Hepatocyte (in vitro differentiated cells): Measurements from ENCODE around the gene MYH7. TPM values are rescaled to one million over a fixed set of nuclear protein-coding genes. Genes with fewer than 3 reads are reported as not detected.

Experiments used
- DNase-seq: peaks from one replicate; pipeline ENCODE4 v3.0.0-alpha.2; 2016; ENCODE audit warnings: low spot score
- H2AFZ ChIP-seq: fragments of 200-600 bp; sonication (generic); 2 replicates; pipeline ENCODE4 v1.6.0; 2016; ENCODE audit warnings: antibody characterized with exemption, mild to moderate bottlenecking
- H3K27ac ChIP-seq: fragments of 200-600 bp; sonication (generic); 2 replicates; pipeline ENCODE4 v1.5.1; 2016; ENCODE audit warnings: mild to moderate bottlenecking
- H3K27me3 ChIP-seq: fragments of 200-600 bp; sonication (generic); 2 replicates; pipeline ENCODE4 v1.6.1; 2016
- H3K36me3 ChIP-seq: fragments of 200-600 bp; sonication (generic); replicated peaks from 2 replicates; pipeline ENCODE4 v1.5.1; 2016; ENCODE audit warnings: low read depth; ENCODE audit not compliant: insufficient read depth
- H3K4me1 ChIP-seq: fragments of 200-600 bp; sonication (generic); 2 replicates; pipeline ENCODE4 v1.5.1; 2016; ENCODE audit warnings: mild to moderate bottlenecking, moderate library complexity; ENCODE audit not compliant: insufficient read depth
- H3K4me2 ChIP-seq: fragments of 200-600 bp; sonication (generic); 2 replicates; pipeline ENCODE4 v1.6.0; 2016
- H3K4me3 ChIP-seq: fragments of 200-600 bp; sonication (generic); 2 replicates; pipeline ENCODE4 v1.5.1; 2016; ENCODE audit warnings: mild to moderate bottlenecking
- H3K79me2 ChIP-seq: fragments of 200-600 bp; sonication (generic); 2 replicates; pipeline ENCODE4 v1.6.0; 2017; ENCODE audit warnings: mild to moderate bottlenecking
- H3K9me2 ChIP-seq: fragments of 200-600 bp; sonication (generic); replicated peaks from 2 replicates; pipeline ENCODE4 v1.6.0; 2017; ENCODE audit warnings: mild to moderate bottlenecking; ENCODE audit not compliant: insufficient read depth
- H3K9me3 ChIP-seq: fragments of 200-600 bp; sonication (generic); 2 replicates; pipeline ENCODE4 v1.5.1; 2016; ENCODE audit warnings: low read depth, mild to moderate bottlenecking
- H4K20me1 ChIP-seq: fragments of 200-600 bp; sonication (generic); 2 replicates; pipeline ENCODE4 v1.6.0; 2016; ENCODE audit warnings: mild to moderate bottlenecking; ENCODE audit not compliant: insufficient read depth, poor library complexity, severe bottlenecking
- EZH2 ChIP-seq: fragments of 200-600 bp; sonication (generic); IDR thresholded peaks from 2 replicates; pipeline ENCODE4 v1.6.1; 2016; ENCODE audit warnings: antibody characterized with exemption, mild to moderate bottlenecking, borderline replicate concordance
- EZH2phosphoT487 ChIP-seq: fragments of 200-600 bp; sonication (generic); IDR thresholded peaks from one replicate; pipeline ENCODE4 v1.6.1; 2018; ENCODE audit warnings: antibody characterized with exemption, mild to moderate bottlenecking, low read depth, moderate library complexity; ENCODE audit not compliant: unreplicated experiment, severe bottlenecking
- WGBS: methylation state at CpG from one replicate; pipeline ENCODE4 v1.1.6; 2016; ENCODE audit warnings: low lambda C conversion rate; ENCODE audit errors: missing lambda C conversion rate; 5-methylcytosine and 5-hydroxymethylcytosine counted together
- polyA plus RNA-seq: library from polyadenylated mRNA; unstranded; fragments of >200 nt; fragmentation: Nextera tagmentation; extraction: Ambion mirVana; gene quantifications from 2 replicates; pipeline ENCODE4 v1.2.1, GENCODE V29; 2016
- total RNA-seq: library from RNA; depleted of rRNA; stranded (reverse); fragments of >200 nt; gene quantifications from 2 replicates; pipeline ENCODE4 v1.2.3, GENCODE V29; 2014
- TF ChIP-seq, protein P1 (sequence below): fragments of 200-600 bp; sonication (generic); IDR thresholded peaks from 2 replicates; pipeline ENCODE4 v1.5.1; 2016; ENCODE audit warnings: antibody characterized with exemption, mild to moderate bottlenecking; ENCODE audit not compliant: poor library complexity

MYH7 gene
- total and polyA plus RNA-seq, 2 experiments from 2014 or later, result not detected

DNA sequence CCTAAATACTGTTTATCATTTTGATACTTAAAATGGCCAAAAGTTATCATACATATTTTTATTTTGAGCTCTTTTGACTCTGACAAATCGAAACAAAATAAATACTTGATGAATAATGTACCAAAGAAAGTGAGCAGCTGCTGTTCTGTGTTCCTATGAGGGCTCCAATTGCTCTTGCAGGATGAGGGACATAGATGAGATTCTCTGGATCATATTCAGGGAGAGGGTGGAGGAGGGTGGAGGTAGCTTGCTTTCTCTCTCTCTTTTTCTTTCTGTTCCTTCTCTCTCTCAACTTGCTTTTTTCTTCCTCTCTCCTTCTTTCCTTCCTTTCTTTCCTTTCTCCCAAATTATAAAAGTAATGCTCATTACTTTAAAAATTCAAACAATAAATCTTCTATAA, 8.9 kb upstream of the MYH7 start:
- no peak for DNase-seq
- Histone ChIP-seq H3K4me2 (no peak overlapping the region), H3K27ac (no peak overlapping the region), H4K20me1 (no peaks in the 10 kb centered on the region), H3K79me2 (no peaks in the 10 kb centered on the region), H3K4me3 (no peak overlapping the region), H3K9me2 (no peaks in the 10 kb centered on the region), H3K4me1 (peaks cover 20% of the 10 kb centered on the region), H3K9me3 (no peaks in the 10 kb centered on the region), H3K27me3 (no peaks in the 10 kb centered on the region), H3K36me3 (no peaks in the 10 kb centered on the region), H2AFZ (no peak overlapping the region)
- WGBS, result 83% methylated on average over 1 of the region's 1 CpG
- no peak for TF ChIP-seq EZH2phosphoT487

DNA sequence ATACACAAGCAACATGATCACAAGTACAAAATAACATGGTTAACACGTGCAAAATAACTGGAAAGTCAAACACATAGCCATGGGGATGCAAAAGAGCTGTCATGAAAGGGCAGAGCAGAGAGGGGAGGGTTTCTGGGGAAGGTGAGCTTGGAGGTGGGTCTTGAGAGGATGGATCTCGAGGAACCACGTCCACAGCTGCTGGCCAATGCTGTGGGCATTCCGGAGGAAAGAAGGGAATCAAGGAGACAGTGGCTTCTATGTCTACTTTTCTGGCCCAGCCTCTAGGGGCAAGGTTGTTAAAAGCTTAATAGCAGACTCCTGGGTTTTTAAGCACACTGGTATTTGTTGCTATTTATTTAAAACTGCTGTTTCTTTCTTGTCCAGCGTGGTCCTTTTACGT, 8.4 kb upstream of the MYH7 start:
- 70% methylated on average over 6 of the region's 6 CpGs for WGBS

DNA sequence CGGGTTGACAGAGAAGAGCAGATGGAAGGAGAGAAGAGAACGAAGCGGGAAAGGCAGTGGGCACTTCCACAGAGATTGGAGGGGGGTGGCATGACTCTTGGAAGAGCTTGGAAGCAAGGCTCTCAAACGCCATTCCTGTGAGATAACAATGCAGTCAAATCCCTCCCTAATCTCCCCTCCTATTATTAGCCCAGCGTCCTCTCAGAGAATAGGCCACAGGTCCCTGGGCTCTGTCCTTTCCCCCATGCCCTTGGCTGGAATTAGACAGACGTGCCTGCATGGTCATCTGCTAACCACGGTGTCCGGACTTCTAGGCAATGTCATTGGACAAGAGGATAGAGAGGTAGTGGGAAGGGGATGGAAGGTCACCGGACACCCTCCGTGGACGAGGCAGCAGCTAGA, 8.0 kb upstream of the MYH7 start:
- H3K27ac ChIP-seq, result no peak overlapping the region
- H3K36me3 ChIP-seq, result no peaks in the 10 kb centered on the region
- no peak for DNase-seq
- no peak overlapping the region for H2AFZ ChIP-seq
- 76% methylated on average over 11 of the region's 11 CpGs for WGBS
- peaks cover 18% of the 10 kb centered on the region for H3K4me1 ChIP-seq
- H3K4me2 ChIP-seq, result no peak overlapping the region
- H4K20me1 ChIP-seq, result no peaks in the 10 kb centered on the region
- H3K4me3 ChIP-seq, result no peak overlapping the region
- no peaks in the 10 kb centered on the region for H3K9me3 ChIP-seq
- H3K9me2 ChIP-seq, result no peaks in the 10 kb centered on the region
- no peak for TF ChIP-seq EZH2
- TF ChIP-seq EZH2phosphoT487, result no peak
- TF ChIP-seq, protein P1, sequence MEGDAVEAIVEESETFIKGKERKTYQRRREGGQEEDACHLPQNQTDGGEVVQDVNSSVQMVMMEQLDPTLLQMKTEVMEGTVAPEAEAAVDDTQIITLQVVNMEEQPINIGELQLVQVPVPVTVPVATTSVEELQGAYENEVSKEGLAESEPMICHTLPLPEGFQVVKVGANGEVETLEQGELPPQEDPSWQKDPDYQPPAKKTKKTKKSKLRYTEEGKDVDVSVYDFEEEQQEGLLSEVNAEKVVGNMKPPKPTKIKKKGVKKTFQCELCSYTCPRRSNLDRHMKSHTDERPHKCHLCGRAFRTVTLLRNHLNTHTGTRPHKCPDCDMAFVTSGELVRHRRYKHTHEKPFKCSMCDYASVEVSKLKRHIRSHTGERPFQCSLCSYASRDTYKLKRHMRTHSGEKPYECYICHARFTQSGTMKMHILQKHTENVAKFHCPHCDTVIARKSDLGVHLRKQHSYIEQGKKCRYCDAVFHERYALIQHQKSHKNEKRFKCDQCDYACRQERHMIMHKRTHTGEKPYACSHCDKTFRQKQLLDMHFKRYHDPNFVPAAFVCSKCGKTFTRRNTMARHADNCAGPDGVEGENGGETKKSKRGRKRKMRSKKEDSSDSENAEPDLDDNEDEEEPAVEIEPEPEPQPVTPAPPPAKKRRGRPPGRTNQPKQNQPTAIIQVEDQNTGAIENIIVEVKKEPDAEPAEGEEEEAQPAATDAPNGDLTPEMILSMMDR, result no peak
- H3K79me2 ChIP-seq, result no peaks in the 10 kb centered on the region
- H3K27me3 ChIP-seq, result no peaks in the 10 kb centered on the region

More for the DNA sequence above, 8.4 kb upstream of the MYH7 start:
- Histone ChIP-seq H2AFZ (no peak overlapping the region), H3K9me2 (no peaks in the 10 kb centered on the region), H3K4me2 (no peak overlapping the region), H3K9me3 (no peaks in the 10 kb centered on the region), H3K27me3 (no peaks in the 10 kb centered on the region), H3K4me3 (no peak overlapping the region), H3K36me3 (no peaks in the 10 kb centered on the region), H3K4me1 (peaks cover 20% of the 10 kb centered on the region), H3K27ac (no peak overlapping the region), H4K20me1 (no peaks in the 10 kb centered on the region), H3K79me2 (no peaks in the 10 kb centered on the region)
- TF ChIP-seq, protein P1, result no peak
- DNase-seq, result no peak

DNA sequence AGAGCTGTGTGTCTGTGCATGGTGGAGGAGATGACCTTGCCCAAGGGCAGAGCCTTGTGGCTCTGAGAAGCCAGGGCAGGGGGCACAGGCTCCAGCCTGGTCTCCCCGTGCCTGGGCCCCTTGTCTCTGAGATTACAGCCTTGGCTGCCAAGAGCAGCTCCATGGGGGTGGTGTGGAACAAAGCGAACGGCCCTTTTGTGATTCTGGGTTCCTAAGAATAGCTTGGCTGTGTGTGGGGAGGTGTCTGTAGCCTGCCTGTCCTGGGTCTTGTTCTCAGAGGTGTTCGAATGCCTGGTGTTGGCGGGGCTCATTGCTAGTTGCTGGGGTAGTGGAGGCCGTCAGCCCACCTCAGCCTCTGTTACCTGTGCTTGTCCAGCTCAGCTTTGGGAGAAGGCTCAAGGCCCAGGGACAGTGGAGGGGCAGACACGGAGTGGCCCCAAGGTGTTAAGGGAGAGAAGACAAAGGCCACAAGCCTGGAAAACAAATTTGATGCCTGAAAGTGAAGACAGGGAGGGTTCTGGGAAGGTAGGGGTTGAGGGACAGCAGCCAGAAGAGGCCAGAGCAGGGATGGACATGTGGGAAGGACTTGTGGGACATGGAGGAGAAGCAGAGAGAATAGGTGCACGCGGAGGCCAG, 7.4 kb upstream of the MYH7 start:
- Histone ChIP-seq H3K4me3 (no peak overlapping the region), H3K27me3 (no peaks in the 10 kb centered on the region), H4K20me1 (no peaks in the 10 kb centered on the region), H3K4me2 (no peak overlapping the region), H2AFZ (no peak overlapping the region), H3K9me2 (no peaks in the 10 kb centered on the region), H3K79me2 (no peaks in the 10 kb centered on the region), H3K36me3 (no peaks in the 10 kb centered on the region), H3K27ac (no peak overlapping the region), H3K9me3 (no peaks in the 10 kb centered on the region), H3K4me1 (peaks cover 15% of the 10 kb centered on the region)
- TF ChIP-seq, protein P1, result no peak
- no peak for TF ChIP-seq EZH2phosphoT487
- TF ChIP-seq EZH2, result no peak
- DNase-seq, result no peak
- WGBS, result 78% methylated on average over 9 of the region's 9 CpGs
